MV-4-11 (cell line): ENCODE results near the gene ANKRD33B.
"Not testable (repeated sequence)": the region's sequence is repeated elsewhere in the genome, so short reads cannot be mapped to it uniquely, and the experiment has no call there.

Source experiments
- DNase-seq: peaks from one replicate; lab custom pipeline; 2025; lab: John Stamatoyannopoulos, UW

ANKRD33B gene

GRCh38 chr5:10661401-10661800 is 97.5 kb downstream of the ANKRD33B start:
- DNase-seq = no peak

GRCh38 chr5:10662083-10662482 is 98.2 kb downstream of the ANKRD33B start:
- no peak for DNase-seq

GRCh38 chr5:10662661-10663488 is 99.0 kb downstream of the ANKRD33B start:
- no peak for DNase-seq

GRCh38 chr5:10663489-10664179 is 99.8 kb downstream of the ANKRD33B start:
- no peak for DNase-seq

GRCh38 chr5:10664180-10664769 is 100.4 kb downstream of the ANKRD33B start:
- DNase-seq = not testable (repeated sequence)

GRCh38 chr5:10665799-10666198 is 101.9 kb downstream of the ANKRD33B start:
- DNase-seq = no peak

GRCh38 chr5:10666531-10667299 is 102.8 kb downstream of the ANKRD33B start:
- DNase-seq = no peak

- DNase-seq = no peak
Measured at GRCh38 chr5:10667431-10668057, 103.7 kb downstream of the ANKRD33B start.

- no peak for DNase-seq
Measured at GRCh38 chr5:10668697-10669096, 104.8 kb downstream of the ANKRD33B start.

GRCh38 chr5:10669983-10670382 is 106.1 kb downstream of the ANKRD33B start:
- no peak for DNase-seq

- peak; percentile 74 for DNase-seq
Measured at GRCh38 chr5:10671041-10672008, 107.5 kb downstream of the ANKRD33B start.

GRCh38 chr5:10672146-10673016 is 108.5 kb downstream of the ANKRD33B start:
- no peak for DNase-seq

- no peak for DNase-seq
Measured at GRCh38 chr5:10673017-10673389, 109.1 kb downstream of the ANKRD33B start.

- no peak for DNase-seq
Measured at GRCh38 chr5:10673407-10673806, 109.5 kb downstream of the ANKRD33B start.

- DNase-seq = no peak
Measured at GRCh38 chr5:10674096-10674495, 110.2 kb downstream of the ANKRD33B start.

GRCh38 chr5:10674582-10674981 is 110.7 kb downstream of the ANKRD33B start:
- DNase-seq = no peak

- DNase-seq = no peak
Measured at GRCh38 chr5:10675177-10675700, 111.4 kb downstream of the ANKRD33B start.

- DNase-seq = no peak
Measured at GRCh38 chr5:10676224-10676623, 112.4 kb downstream of the ANKRD33B start.

GRCh38 chr5:10676946-10677345 is 113.1 kb downstream of the ANKRD33B start:
- DNase-seq = no peak
